RWPE2 (cell line): ENCODE measurements around the gene MAP3K8.

Source experiments
- ATAC-seq: fragments of 200-7000 bp; cut with Tn5 transposase; 3 replicates; pipeline ENCODE4 v1.9.1; 2021; ENCODE audit warnings: low read depth
- DNase-seq: peaks from one replicate; pipeline ENCODE4 v3.0.0-alpha.2; 2020; ENCODE audit warnings: low spot score
- H3K27ac ChIP-seq: fragments of 450-650 bp; 2 replicates; pipeline ENCODE4 v1.5.1; 2017; ENCODE audit warnings: mild to moderate bottlenecking; ENCODE audit not compliant: poor library complexity, severe bottlenecking
- H3K27me3 ChIP-seq: fragments of 250-450 bp; sonication (Bioruptor Pico); 2 replicates; pipeline ENCODE4 v1.5.1; 2021; ENCODE audit warnings: mild to moderate bottlenecking, moderate library complexity; ENCODE audit not compliant: insufficient read depth, poor library complexity, severe bottlenecking
- H3K36me3 ChIP-seq: fragments of 250-450 bp; sonication (Bioruptor Pico); 2 replicates; pipeline ENCODE4 v1.5.1; 2020; ENCODE audit warnings: low read depth, mild to moderate bottlenecking, moderate library complexity
- H3K4me1 ChIP-seq: fragments of 250-450 bp; sonication (Bioruptor Pico); 2 replicates; pipeline ENCODE4 v1.5.1; 2021; ENCODE audit warnings: mild to moderate bottlenecking, moderate library complexity; ENCODE audit not compliant: insufficient read depth, poor library complexity, severe bottlenecking
- H3K4me3 ChIP-seq: fragments of 250-450 bp; sonication (Bioruptor Pico); 2 replicates; pipeline ENCODE4 v1.5.1; 2021; ENCODE audit warnings: mild to moderate bottlenecking, moderate library complexity; ENCODE audit not compliant: severe bottlenecking
- H3K9me3 ChIP-seq: fragments of 250-450 bp; sonication (Bioruptor Pico); 2 replicates; pipeline ENCODE4 v1.5.1; 2021; ENCODE audit warnings: mild to moderate bottlenecking, moderate library complexity; ENCODE audit not compliant: severe bottlenecking
- CTCF ChIP-seq: fragments of 450-650 bp; IDR thresholded peaks from one replicate; pipeline ENCODE4 v1.5.1; 2017; ENCODE audit warnings: mild to moderate bottlenecking, moderate library complexity; ENCODE audit not compliant: poor library complexity, severe bottlenecking

Gene MAP3K8

GRCh38 chr10:30453764-30454527, 20.0 kb downstream of the MAP3K8 start:
- Histone ChIP-seq H3K9me3 (no peaks in the 10 kb centered on the region), H3K4me3 (no peak overlapping the region), H3K36me3 (peaks cover 26% of the 10 kb centered on the region), H3K27me3 (no peaks in the 10 kb centered on the region), H3K4me1 (peaks cover 4% of the 10 kb centered on the region), H3K27ac (peak overlapping the region; percentile 58)
- ATAC-seq = no peak
- TF ChIP-seq CTCF = no peak
- DNase-seq = no peak

GRCh38 chr10:30454744-30455510, 20.9 kb downstream of the MAP3K8 start:
- Histone ChIP-seq H3K27me3 (no peaks in the 10 kb centered on the region), H3K9me3 (no peaks in the 10 kb centered on the region), H3K4me3 (no peak overlapping the region), H3K4me1 (peaks cover 4% of the 10 kb centered on the region), H3K27ac (peak overlapping the region; percentile 58), H3K36me3 (peaks cover 17% of the 10 kb centered on the region; the same call in 1 of the 2 replicates)
- DNase-seq (no peak), ATAC-seq (peak; percentile 73)
- TF ChIP-seq CTCF = no peak

- ATAC-seq (no peak), DNase-seq (no peak)
- H3K4me3 ChIP-seq = no peak overlapping the region
- TF ChIP-seq CTCF = no peak
- no peaks in the 10 kb centered on the region for H3K9me3 ChIP-seq
- H3K36me3 ChIP-seq = peaks cover 23% of the 10 kb centered on the region
- H3K27ac ChIP-seq = peak overlapping the region; percentile 58
- no peaks in the 10 kb centered on the region for H3K27me3 ChIP-seq
- peaks cover 4% of the 10 kb centered on the region for H3K4me1 ChIP-seq
Measured at GRCh38 chr10:30455816-30456215, 21.8 kb downstream of the MAP3K8 start.

- Histone ChIP-seq H3K36me3 (peaks cover 26% of the 10 kb centered on the region), H3K27me3 (no peaks in the 10 kb centered on the region), H3K4me3 (no peak overlapping the region), H3K27ac (no peak overlapping the region), H3K9me3 (no peaks in the 10 kb centered on the region), H3K4me1 (peaks cover 4% of the 10 kb centered on the region)
- no peak for ATAC-seq
- no peak for TF ChIP-seq CTCF
- no peak for DNase-seq
Measured at GRCh38 chr10:30456266-30456665, 22.3 kb downstream of the MAP3K8 start.
